Uterus (tissue), 2 donors: ENCODE results near the gene SLC12A6.

Source experiments
- CTCF ChIP-seq, 4 experiments: fragments of 200-600 bp in 2 of 4; fragments of 450-650 bp in 2 of 4; sonication (generic) in 2 of 4; IDR thresholded peaks; one replicate each; pipeline ENCODE4 v1.5.1; 2016 to 2019; ENCODE audit warnings: antibody characterized with exemption in 4 of 4, mild to moderate bottlenecking in 2 of 4, moderate library complexity in 1 of 4
- POLR2A ChIP-seq, 2 donors: fragments of 450-650 bp; IDR thresholded peaks; one replicate each; pipeline ENCODE4 v1.6.1; 2016; ENCODE audit warnings: antibody characterized with exemption in 2 of 2, mild to moderate bottlenecking in 1 of 2, moderate library complexity in 1 of 2

GRCh38 chr15:34370643-34371042 is 33.1 kb upstream of the SLC12A6 start:
- TF ChIP-seq CTCF (IDR thresholded peaks at IDR 0.05): no peak
- TF ChIP-seq POLR2A (IDR thresholded peaks at IDR 0.05): no peak
